HepG2 (cell line): Measurements from ENCODE around the gene LSM3. TPM values are rescaled to one million over a fixed set of nuclear protein-coding genes. Genes with fewer than 3 reads are reported as not detected.
A peak's percentile ranks its signal among the peaks of the same experiment; 100 is the strongest.

Experiments used
- CBX2 ChIP-seq, 2 experiments: fragments of 200-600 bp in 1 of 2; sonication (generic); formaldehyde crosslinking in 1 of 2; IDR thresholded peaks; 2 replicates each; pipeline versions ENCODE4 v1.7.0 to v1.8.1; 2018 to 2022; ENCODE audit warnings: low read depth in 2 of 2, low read length in 1 of 2, mild to moderate bottlenecking in 1 of 2, missing genetic modification reagents in 1 of 2
- CEBPG ChIP-seq: IDR thresholded peaks from 2 replicates; pipeline ENCODE4 v1.6.1; 2016
- JUN ChIP-seq: sonication (generic); formaldehyde crosslinking; IDR thresholded peaks from 2 replicates; pipeline ENCODE4 v1.4.0; 2020; ENCODE audit warnings: mild to moderate bottlenecking, missing genetic modification reagents
- RFX5 ChIP-seq: IDR thresholded peaks from 2 replicates; pipeline ENCODE4 v1.6.1; 2011; ENCODE audit warnings: low read depth, low read length, improper control_type of control experiment
- SOX13 ChIP-seq, 3 experiments: fragments of 450-650 bp in 1 of 3; sonication (generic) in 1 of 3; formaldehyde crosslinking in 1 of 3; IDR thresholded peaks in 2 of 3; conservative IDR thresholded peaks in 1 of 3; 2 replicates each; pipeline versions ENCODE4 v1.5.0 to v1.6.1; 2016 to 2020; ENCODE audit warnings: antibody characterized with exemption in 1 of 3, mild to moderate bottlenecking in 1 of 3, missing compliant biosample characterization in 1 of 3, missing genetic modification reagents in 1 of 3, moderate library complexity in 1 of 3
- SRY ChIP-seq: sonication (generic); formaldehyde crosslinking; IDR thresholded peaks from 2 replicates; pipeline ENCODE4 v1.8.0; 2022; ENCODE audit warnings: mild to moderate bottlenecking, missing genetic modification reagents
- ZFP62 ChIP-seq: sonication (generic); formaldehyde crosslinking; IDR thresholded peaks from 2 replicates; pipeline ENCODE4 v1.4.0; 2020; ENCODE audit warnings: missing genetic modification reagents
- ZNF296 ChIP-seq: sonication (generic); formaldehyde crosslinking; conservative IDR thresholded peaks from 2 replicates; pipeline ENCODE4 v1.5.0; 2020; ENCODE audit warnings: mild to moderate bottlenecking, missing genetic modification reagents
- ZNF326 ChIP-seq: sonication (generic); formaldehyde crosslinking; IDR thresholded peaks from 2 replicates; pipeline ENCODE4 v1.4.0; 2020; ENCODE audit warnings: missing genetic modification reagents, borderline replicate concordance
- ZNF382 ChIP-seq: sonication (generic); formaldehyde crosslinking; IDR thresholded peaks from 2 replicates; pipeline ENCODE4 v1.5.0; 2020; ENCODE audit warnings: missing genetic modification reagents, mild to moderate bottlenecking, borderline replicate concordance
- polyA plus RNA-seq, 8 experiments: library from polyadenylated mRNA; depleted of rRNA in 3 of 8; stranded (reverse) in 7 of 8; unstranded in 1 of 8; fragments of >200 nt; fragmentation: Illumina TruSeq in 4 of 8; extraction: Trizol in 4 of 8; gene quantifications; 2 replicates each; pipeline versions ENCODE4 v1.2.1 to v1.2.3, GENCODE V29; 2011 to 2016; ENCODE audit warnings: low read depth in 4 of 8, missing spikeins in 1 of 8, mixed read lengths in 1 of 8; ENCODE audit not compliant: insufficient read depth in 1 of 8
- total RNA-seq, 5 experiments: library from RNA; depleted of rRNA; stranded (reverse); fragments of >200 nt; fragmentation: Illumina TruSeq; extraction: Trizol; gene quantifications; 2 replicates each; pipeline ENCODE4 v1.2.3, GENCODE V29; 2016; ENCODE audit warnings: low read depth in 1 of 5
- TF ChIP-seq, protein P1 (sequence below), 2 experiments: fragments of 450-650 bp in 1 of 2; sonication (generic) in 1 of 2; formaldehyde crosslinking in 1 of 2; IDR thresholded peaks; 2 replicates each; pipeline versions ENCODE4 v1.6.1 to v1.8.0; 2016 to 2022; ENCODE audit warnings: antibody characterized with exemption in 1 of 2, mild to moderate bottlenecking in 1 of 2, missing genetic modification reagents in 1 of 2
- TF ChIP-seq, protein P2 (sequence below): sonication (generic); formaldehyde crosslinking; IDR thresholded peaks from 2 replicates; pipeline ENCODE4 v1.4.0; 2020; ENCODE audit warnings: missing genetic modification reagents
- TF ChIP-seq, protein P3 (sequence below): sonication (generic); formaldehyde crosslinking; IDR thresholded peaks from 2 replicates; pipeline ENCODE4 v1.5.0; 2020; ENCODE audit warnings: missing genetic modification reagents

Gene LSM3
- total and polyA plus RNA-seq, 2 of the 13 experiments (the other 11 are each of a cell fraction or from before 2014, with no cell fraction given), result 5.1 to 19.4 TPM

DNA sequence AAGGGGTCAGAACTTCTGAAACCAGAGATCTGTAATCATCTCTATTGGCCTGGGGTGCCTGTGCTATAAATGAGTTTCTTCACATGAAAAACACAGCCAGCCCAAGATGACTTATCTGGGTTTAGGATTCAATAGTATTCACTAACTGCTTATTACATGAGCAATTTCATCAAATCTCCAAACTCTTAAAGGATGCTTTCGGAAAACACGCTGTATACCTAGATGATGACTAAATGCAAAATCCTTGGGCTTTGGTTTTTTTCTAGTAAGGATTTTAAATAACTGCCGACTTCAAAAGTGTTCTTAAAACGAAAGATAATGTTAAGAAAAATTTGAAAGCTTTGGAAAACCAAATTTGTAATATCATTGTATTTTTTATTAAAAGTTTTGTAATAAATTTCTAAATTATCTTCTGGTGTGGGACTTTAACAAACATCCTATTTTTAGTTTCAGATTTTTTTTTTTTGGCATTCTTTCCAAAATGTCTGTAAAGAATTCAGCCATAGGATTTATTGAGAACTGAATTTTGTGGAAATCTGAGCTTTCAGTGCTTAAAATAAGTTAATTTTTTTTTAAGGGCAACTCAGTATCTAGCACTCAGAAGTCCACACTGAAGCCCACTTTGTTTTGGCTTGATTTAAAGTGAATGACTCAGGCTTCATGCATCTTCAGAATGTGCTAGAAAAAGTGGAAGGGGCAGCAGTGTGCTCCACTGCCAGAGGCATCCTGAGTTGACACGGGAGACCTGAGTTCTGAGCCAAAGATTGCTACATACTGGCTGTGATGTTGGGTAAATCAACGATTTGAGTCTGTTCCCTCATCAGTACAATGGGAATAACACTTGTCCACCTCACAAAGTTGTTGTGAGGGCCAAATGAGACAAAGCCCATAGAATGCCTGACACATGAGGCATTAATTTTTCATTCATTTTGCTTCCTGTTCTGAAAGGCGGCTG, 35.1 kb upstream of the LSM3 start (continued):
- TF ChIP-seq, protein P1, sequence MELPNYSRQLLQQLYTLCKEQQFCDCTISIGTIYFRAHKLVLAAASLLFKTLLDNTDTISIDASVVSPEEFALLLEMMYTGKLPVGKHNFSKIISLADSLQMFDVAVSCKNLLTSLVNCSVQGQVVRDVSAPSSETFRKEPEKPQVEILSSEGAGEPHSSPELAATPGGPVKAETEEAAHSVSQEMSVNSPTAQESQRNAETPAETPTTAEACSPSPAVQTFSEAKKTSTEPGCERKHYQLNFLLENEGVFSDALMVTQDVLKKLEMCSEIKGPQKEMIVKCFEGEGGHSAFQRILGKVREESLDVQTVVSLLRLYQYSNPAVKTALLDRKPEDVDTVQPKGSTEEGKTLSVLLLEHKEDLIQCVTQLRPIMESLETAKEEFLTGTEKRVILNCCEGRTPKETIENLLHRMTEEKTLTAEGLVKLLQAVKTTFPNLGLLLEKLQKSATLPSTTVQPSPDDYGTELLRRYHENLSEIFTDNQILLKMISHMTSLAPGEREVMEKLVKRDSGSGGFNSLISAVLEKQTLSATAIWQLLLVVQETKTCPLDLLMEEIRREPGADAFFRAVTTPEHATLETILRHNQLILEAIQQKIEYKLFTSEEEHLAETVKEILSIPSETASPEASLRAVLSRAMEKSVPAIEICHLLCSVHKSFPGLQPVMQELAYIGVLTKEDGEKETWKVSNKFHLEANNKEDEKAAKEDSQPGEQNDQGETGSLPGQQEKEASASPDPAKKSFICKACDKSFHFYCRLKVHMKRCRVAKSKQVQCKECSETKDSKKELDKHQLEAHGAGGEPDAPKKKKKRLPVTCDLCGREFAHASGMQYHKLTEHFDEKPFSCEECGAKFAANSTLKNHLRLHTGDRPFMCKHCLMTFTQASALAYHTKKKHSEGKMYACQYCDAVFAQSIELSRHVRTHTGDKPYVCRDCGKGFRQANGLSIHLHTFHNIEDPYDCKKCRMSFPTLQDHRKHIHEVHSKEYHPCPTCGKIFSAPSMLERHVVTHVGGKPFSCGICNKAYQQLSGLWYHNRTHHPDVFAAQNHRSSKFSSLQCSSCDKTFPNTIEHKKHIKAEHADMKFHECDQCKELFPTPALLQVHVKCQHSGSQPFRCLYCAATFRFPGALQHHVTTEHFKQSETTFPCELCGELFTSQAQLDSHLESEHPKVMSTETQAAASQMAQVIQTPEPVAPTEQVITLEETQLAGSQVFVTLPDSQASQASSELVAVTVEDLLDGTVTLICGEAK (IDR thresholded peaks at IDR 0.05), result no peak
- TF ChIP-seq, protein P1 (CRISPR knock-in tag; IDR thresholded peaks at IDR 0.05), result no peak
- TF ChIP-seq CBX2 (IDR thresholded peaks at IDR 0.05; ENCODE audit: low read depth, low read length) (no peak), CBX2 (CRISPR knock-in tag; IDR thresholded peaks at IDR 0.05; ENCODE audit: low read depth) (no peak), ZNF326 (CRISPR knock-in tag) (no peak), RFX5 (no peak), ZNF382 (CRISPR knock-in tag) (no peak), SOX13 (IDR thresholded peaks at IDR 0.05) (no peak), SOX13 (CRISPR knock-in tag; conservative IDR thresholded peaks at IDR 0.05 in 1 of 2, IDR thresholded peaks at IDR 0.05 in 1 of 2) (0 out of 4 replicates have a peak, but pooled peaks of 1 of the 2 experiments have one; percentile 2), ZFP62 (CRISPR knock-in tag) (no peak), JUN (CRISPR knock-in tag) (no peak), CEBPG (CRISPR knock-in tag) (peak; percentile 24; the same call in 1 of the 2 replicates), SRY (no peak), ZNF296 (no peak)
- TF ChIP-seq, protein P2, sequence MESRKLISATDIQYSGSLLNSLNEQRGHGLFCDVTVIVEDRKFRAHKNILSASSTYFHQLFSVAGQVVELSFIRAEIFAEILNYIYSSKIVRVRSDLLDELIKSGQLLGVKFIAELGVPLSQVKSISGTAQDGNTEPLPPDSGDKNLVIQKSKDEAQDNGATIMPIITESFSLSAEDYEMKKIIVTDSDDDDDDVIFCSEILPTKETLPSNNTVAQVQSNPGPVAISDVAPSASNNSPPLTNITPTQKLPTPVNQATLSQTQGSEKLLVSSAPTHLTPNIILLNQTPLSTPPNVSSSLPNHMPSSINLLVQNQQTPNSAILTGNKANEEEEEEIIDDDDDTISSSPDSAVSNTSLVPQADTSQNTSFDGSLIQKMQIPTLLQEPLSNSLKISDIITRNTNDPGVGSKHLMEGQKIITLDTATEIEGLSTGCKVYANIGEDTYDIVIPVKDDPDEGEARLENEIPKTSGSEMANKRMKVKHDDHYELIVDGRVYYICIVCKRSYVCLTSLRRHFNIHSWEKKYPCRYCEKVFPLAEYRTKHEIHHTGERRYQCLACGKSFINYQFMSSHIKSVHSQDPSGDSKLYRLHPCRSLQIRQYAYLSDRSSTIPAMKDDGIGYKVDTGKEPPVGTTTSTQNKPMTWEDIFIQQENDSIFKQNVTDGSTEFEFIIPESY (CRISPR knock-in tag), result 0 out of 2 replicates have a peak, but pooled peaks have one; percentile 40
- TF ChIP-seq, protein P3, sequence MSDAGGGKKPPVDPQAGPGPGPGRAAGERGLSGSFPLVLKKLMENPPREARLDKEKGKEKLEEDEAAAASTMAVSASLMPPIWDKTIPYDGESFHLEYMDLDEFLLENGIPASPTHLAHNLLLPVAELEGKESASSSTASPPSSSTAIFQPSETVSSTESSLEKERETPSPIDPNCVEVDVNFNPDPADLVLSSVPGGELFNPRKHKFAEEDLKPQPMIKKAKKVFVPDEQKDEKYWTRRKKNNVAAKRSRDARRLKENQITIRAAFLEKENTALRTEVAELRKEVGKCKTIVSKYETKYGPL (CRISPR knock-in tag), result no peak
